HepG2 (cell line): Measurements from ENCODE around the gene FILIP1. TPM values are rescaled to one million over a fixed set of nuclear protein-coding genes. Genes with fewer than 3 reads are reported as not detected.

ENCODE experiments used
- ATF5 ChIP-seq: sonication (generic); formaldehyde crosslinking; IDR thresholded peaks from 2 replicates; pipeline ENCODE4 v1.4.0; 2020; ENCODE audit warnings: mild to moderate bottlenecking, low read depth, missing genetic modification reagents
- CCDC6 ChIP-seq: sonication (generic); formaldehyde crosslinking; IDR thresholded peaks from 2 replicates; pipeline ENCODE4 v1.8.1; 2022; ENCODE audit warnings: mild to moderate bottlenecking, missing genetic modification reagents, moderate library complexity
- CTCF ChIP-seq: sonication (generic); formaldehyde crosslinking; IDR thresholded peaks from 2 replicates; pipeline ENCODE4 v1.5.0; 2020; ENCODE audit warnings: mild to moderate bottlenecking, missing genetic modification reagents, moderate library complexity
- FOSL2 ChIP-seq: sonication (generic); formaldehyde crosslinking; IDR thresholded peaks from 2 replicates; pipeline ENCODE4 v1.4.0; 2020; ENCODE audit warnings: missing genetic modification reagents
- FOXK1 ChIP-seq: sonication (generic); formaldehyde crosslinking; IDR thresholded peaks from 2 replicates; pipeline ENCODE4 v1.4.0; 2020; ENCODE audit warnings: low read depth, missing genetic modification reagents, borderline replicate concordance
- FOXP1 ChIP-seq, 2 experiments: fragments of 450-650 bp in 1 of 2; IDR thresholded peaks; 2 replicates each; pipeline ENCODE4 v1.6.1; 2017 to 2018; ENCODE audit warnings: antibody characterized with exemption in 1 of 2
- HMGA1 ChIP-seq: sonication (generic); formaldehyde crosslinking; conservative IDR thresholded peaks from 2 replicates; pipeline ENCODE4 v1.4.0; 2020; ENCODE audit warnings: missing genetic modification reagents
- KLF11 ChIP-seq: IDR thresholded peaks from 2 replicates; pipeline ENCODE4 v1.6.1; 2016; ENCODE audit warnings: missing compliant biosample characterization
- KLF13 ChIP-seq: sonication (generic); formaldehyde crosslinking; IDR thresholded peaks from 2 replicates; pipeline ENCODE4 v1.4.0; 2020; ENCODE audit warnings: mild to moderate bottlenecking, missing genetic modification reagents
- LBX2 ChIP-seq: sonication (generic); formaldehyde crosslinking; IDR thresholded peaks from 2 replicates; pipeline ENCODE4 v1.5.0; 2020; ENCODE audit warnings: missing genetic modification reagents, mild to moderate bottlenecking, borderline replicate concordance
- MAFG ChIP-seq: sonication (generic); formaldehyde crosslinking; IDR thresholded peaks from 2 replicates; pipeline ENCODE4 v1.5.1; 2020; ENCODE audit warnings: mild to moderate bottlenecking, missing genetic modification reagents
- NFAT5 ChIP-seq: sonication (generic); formaldehyde crosslinking; IDR thresholded peaks from 2 replicates; pipeline ENCODE4 v1.4.0; 2020; ENCODE audit warnings: missing genetic modification reagents
- PCBP2 ChIP-seq: fragments of 200-400 bp; formaldehyde crosslinking; optimal IDR thresholded peaks from 2 replicates; pipeline ENCODE3; 2018; ENCODE audit warnings: low read length, low read depth; ENCODE audit not compliant: poor library complexity, severe bottlenecking
- RARG ChIP-seq: sonication (generic); formaldehyde crosslinking; IDR thresholded peaks from 2 replicates; pipeline ENCODE4 v1.4.0; 2020; ENCODE audit warnings: low read depth, mild to moderate bottlenecking, missing genetic modification reagents
- TCF7L2 ChIP-seq: IDR thresholded peaks from 2 replicates; pipeline ENCODE4 v1.6.1; 2011; ENCODE audit warnings: mild to moderate bottlenecking, low read depth, low read length, moderate library complexity
- ZMAT3 ChIP-seq: sonication (generic); formaldehyde crosslinking; conservative IDR thresholded peaks from 2 replicates; pipeline ENCODE4 v1.7.0; 2021; ENCODE audit warnings: missing genetic modification reagents
- ZMYM3 ChIP-seq: sonication (generic); formaldehyde crosslinking; IDR thresholded peaks from 2 replicates; pipeline ENCODE4 v1.5.1; 2020; ENCODE audit warnings: mild to moderate bottlenecking, missing genetic modification reagents
- ZNF24 ChIP-seq: fragments of 450-650 bp; IDR thresholded peaks from 2 replicates; pipeline ENCODE4 v1.6.1; 2017; ENCODE audit warnings: antibody characterized with exemption, mild to moderate bottlenecking
- ZNF326 ChIP-seq: sonication (generic); formaldehyde crosslinking; IDR thresholded peaks from 2 replicates; pipeline ENCODE4 v1.4.0; 2020; ENCODE audit warnings: missing genetic modification reagents, borderline replicate concordance
- ZNF547 ChIP-seq: sonication (generic); formaldehyde crosslinking; IDR thresholded peaks from 2 replicates; pipeline ENCODE4 v1.5.1; 2020; ENCODE audit warnings: mild to moderate bottlenecking, missing genetic modification reagents
- ZNF792 ChIP-seq: IDR thresholded peaks from 2 replicates; pipeline ENCODE4 v1.6.1; 2016
- ZSCAN31 ChIP-seq: sonication (generic); formaldehyde crosslinking; IDR thresholded peaks from 2 replicates; pipeline ENCODE4 v1.5.0; 2020; ENCODE audit warnings: low read depth, mild to moderate bottlenecking, missing genetic modification reagents
- polyA plus RNA-seq, 8 experiments: library from polyadenylated mRNA; depleted of rRNA in 3 of 8; stranded (reverse) in 7 of 8; unstranded in 1 of 8; fragments of >200 nt; fragmentation: Illumina TruSeq in 4 of 8; extraction: Trizol in 4 of 8; gene quantifications; 2 replicates each; pipeline versions ENCODE4 v1.2.1 to v1.2.3, GENCODE V29; 2011 to 2016; ENCODE audit warnings: low read depth in 4 of 8, missing spikeins in 1 of 8, mixed read lengths in 1 of 8; ENCODE audit not compliant: insufficient read depth in 1 of 8
- total RNA-seq, 5 experiments: library from RNA; depleted of rRNA; stranded (reverse); fragments of >200 nt; fragmentation: Illumina TruSeq; extraction: Trizol; gene quantifications; 2 replicates each; pipeline ENCODE4 v1.2.3, GENCODE V29; 2016; ENCODE audit warnings: low read depth in 1 of 5

Gene FILIP1
- total and polyA plus RNA-seq, 2 of the 13 experiments (the other 11 are each of a cell fraction or from before 2014, with no cell fraction given), result not detected

- TF ChIP-seq KLF13 (CRISPR knock-in tag), result no peak
- no peak for TF ChIP-seq TCF7L2
- peak; percentile 74; the same call in 1 of the 2 replicates for TF ChIP-seq RARG (CRISPR knock-in tag)
- no peak for TF ChIP-seq ZNF24
- peak; percentile 59; the same call in 1 of the 2 replicates for TF ChIP-seq ZSCAN31 (CRISPR knock-in tag)
- 0 out of 2 replicates have a peak, but pooled peaks have one; percentile 52 for TF ChIP-seq KLF11
- no peak for TF ChIP-seq ZNF326 (CRISPR knock-in tag)
- no peak for TF ChIP-seq CTCF (CRISPR knock-in tag)
- no peak for TF ChIP-seq MAFG (CRISPR knock-in tag)
- no peak for TF ChIP-seq LBX2 (CRISPR knock-in tag)
- peak; percentile 77; the same call in 1 of the 2 replicates for TF ChIP-seq ZMAT3 (CRISPR knock-in tag)
- TF ChIP-seq CCDC6 (CRISPR knock-in tag), result peak; percentile 84
- TF ChIP-seq FOXK1 (CRISPR knock-in tag), result peak; percentile 64; the same call in 1 of the 2 replicates
- TF ChIP-seq NFAT5 (CRISPR knock-in tag), result no peak
- TF ChIP-seq FOXP1 (IDR thresholded peaks at IDR 0.05), result 0 out of 2 replicates have a peak, but pooled peaks have one; percentile 11
- TF ChIP-seq FOXP1 (CRISPR knock-in tag; IDR thresholded peaks at IDR 0.05), result 0 out of 2 replicates have a peak, but pooled peaks have one; percentile 6
- TF ChIP-seq ATF5 (CRISPR knock-in tag), result no peak
- TF ChIP-seq ZNF547 (CRISPR knock-in tag), result peak; percentile 84
- no peak for TF ChIP-seq PCBP2
- peak; percentile 23; the same call in 1 of the 2 replicates for TF ChIP-seq ZMYM3 (CRISPR knock-in tag)
- TF ChIP-seq ZNF792 (CRISPR knock-in tag), result 0 out of 2 replicates have a peak, but pooled peaks have one; percentile 34
- peak; percentile 20; the same call in 1 of the 2 replicates for TF ChIP-seq FOSL2 (CRISPR knock-in tag)
- TF ChIP-seq HMGA1 (CRISPR knock-in tag), result no peak
Observed at GRCh38 chr6:75284632-75285282, 208.8 kb downstream of the FILIP1 start, which contains the start of gene TMEM30A (continued).
